Ovary (tissue), 9 donors: ENCODE results near the gene EFHB. TPM values are rescaled to one million over a fixed set of nuclear protein-coding genes. Genes with fewer than 3 reads are reported as not detected.
A peak's percentile ranks its signal among the peaks of the same experiment; 100 is the strongest.

ENCODE experiments used
- DNase-seq, 5 donors: peaks; one replicate each; pipeline ENCODE4 v3.0.0-alpha.2; 2019 to 2020
- H3K27ac ChIP-seq, 2 donors: fragments of 200-600 bp; one replicate each; pipeline versions ENCODE4 v1.5.1 to v1.8.0; 2019 to 2022
- H3K27me3 ChIP-seq: fragments of 200-600 bp; one replicate; pipeline ENCODE4 v1.8.0; 2022
- H3K36me3 ChIP-seq: fragments of 200-600 bp; sonication (generic); one replicate; pipeline ENCODE4 v1.5.1; 2019
- H3K4me1 ChIP-seq: one replicate; pipeline ENCODE4 v1.8.1; 2013; ENCODE audit warnings: mild to moderate bottlenecking, moderate library complexity; ENCODE audit not compliant: insufficient read depth
- H3K4me3 ChIP-seq: fragments of 200-600 bp; sonication (generic); one replicate; pipeline ENCODE4 v1.5.1; 2017
- H3K9me3 ChIP-seq, 2 donors: fragments of 200-600 bp in 1 of 2; sonication (generic) in 1 of 2; one replicate each; pipeline versions ENCODE4 v1.5.1 to v1.8.1; 2013 to 2019; ENCODE audit warnings: mild to moderate bottlenecking in 1 of 2, moderate library complexity in 1 of 2
- EP300 ChIP-seq: sonication (generic); formaldehyde crosslinking; IDR thresholded peaks from one replicate; pipeline ENCODE4 v1.6.1; 2017; ENCODE audit warnings: antibody characterized with exemption
- POLR2A ChIP-seq: fragments of 450-650 bp; IDR thresholded peaks from one replicate; pipeline ENCODE4 v1.6.1; 2017; ENCODE audit warnings: antibody characterized with exemption, mild to moderate bottlenecking, moderate library complexity
- WGBS, 3 donors: extraction: QIAGEN DNeasy Blood & Tissue Kit in 1 of 3; methylation state at CpG; one replicate each; pipeline versions ENCODE4 v1.1.5 to v1.1.7; 2013 to 2017; 5-methylcytosine and 5-hydroxymethylcytosine counted together
- intact Hi-C, 4 donors: fragments of 100-400 bp; cut with DNase I; formaldehyde crosslinking; loops; one replicate each; pipeline versions ENCODE4 v1.11.0 to v1.15.1; 2022 to 2023
- polyA plus RNA-seq, 2 donors: library from polyadenylated mRNA; stranded (reverse); fragments of 200-250 nt in 1 of 2; fragments of 350-450 nt in 1 of 2; fragmentation: Illumina TruSeq in 1 of 2; extraction: RNeasy Lipid Tissue Mini Kit (QIAGEN cat#74804) in 1 of 2; gene quantifications; one replicate each; pipeline ENCODE4 v1.2.3, GENCODE V29; 2013 to 2014
- total RNA-seq, 7 donors: library from RNA; depleted of rRNA in 2 of 7; stranded (reverse); fragments of >200 nt in 2 of 7; fragmentation: NEBNext Ultra II Directional in 3 of 7; extraction: Animal tissue kit (Norgen Biotek cat#: 25700) in 3 of 7; gene quantifications; one replicate each; pipeline versions ENCODE4 v1.1.0 to v1.2.4, GENCODE V29; 2016 to 2023
- TF ChIP-seq, protein P1 (sequence below), 3 donors: fragments of 450-650 bp in 2 of 3; fragments of 200-600 bp in 1 of 3; IDR thresholded peaks; one replicate each; pipeline versions ENCODE4 v1.5.1 to v1.8.0; 2016 to 2022; ENCODE audit warnings: antibody characterized with exemption in 3 of 3, mild to moderate bottlenecking in 1 of 3
- donor health status: DM: no; HTN: no; CAD: no; lungs with moderate emphysema.
- donor health status: DM: no; HTN: no; CAD: no.
- donor health status: Bipolar disorder and iron deficiency.
- donor health status: DM: yes; HTN: yes; CAD: no.
- donor health status: DM: no; HTN: no; CAD: no.
- donor health status: DM: yes; HTN: yes; CAD: no.

The EFHB gene
- total and polyA plus RNA-seq, 9 donors: 0.42 to 9.2 (median 2.2) TPM

DNA sequence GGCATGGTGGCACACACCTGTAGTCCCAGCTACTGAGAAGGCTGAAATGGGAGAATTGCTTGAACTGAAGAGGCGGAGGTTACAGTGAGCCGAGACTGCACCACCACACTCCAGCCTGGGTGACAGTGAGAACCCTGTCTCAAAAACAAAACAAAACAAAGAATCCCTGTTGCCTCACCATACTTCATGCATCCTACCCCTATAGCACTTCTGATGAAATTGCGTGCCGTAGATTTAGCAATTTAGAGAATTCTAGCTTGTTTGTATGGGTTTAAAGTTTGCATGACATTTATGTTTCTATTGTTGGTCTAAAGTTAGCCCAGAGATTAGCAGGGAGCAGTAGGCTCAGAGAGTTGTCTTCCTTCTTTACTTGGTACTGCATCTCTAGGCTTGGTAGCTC lies 20.7 kb upstream of the EFHB start:
- no peak for DNase-seq
- Histone ChIP-seq H3K27ac (no peak overlapping the region), H3K4me3 (no peak overlapping the region), H3K4me1 (peaks cover 10% of the 10 kb centered on the region), H3K36me3 (no peaks in the 10 kb centered on the region), H3K27me3 (no peaks in the 10 kb centered on the region), H3K9me3 (no peaks in the 10 kb centered on the region)
- intact Hi-C loops: loop anchor here in 1 of 4 donors (5.0 kb wide), 1 partner anchor 223 kb away; no protein-coding TSS in a partner anchor
- TF ChIP-seq POLR2A (no peak), EP300 (no peak)
- TF ChIP-seq, protein P1, sequence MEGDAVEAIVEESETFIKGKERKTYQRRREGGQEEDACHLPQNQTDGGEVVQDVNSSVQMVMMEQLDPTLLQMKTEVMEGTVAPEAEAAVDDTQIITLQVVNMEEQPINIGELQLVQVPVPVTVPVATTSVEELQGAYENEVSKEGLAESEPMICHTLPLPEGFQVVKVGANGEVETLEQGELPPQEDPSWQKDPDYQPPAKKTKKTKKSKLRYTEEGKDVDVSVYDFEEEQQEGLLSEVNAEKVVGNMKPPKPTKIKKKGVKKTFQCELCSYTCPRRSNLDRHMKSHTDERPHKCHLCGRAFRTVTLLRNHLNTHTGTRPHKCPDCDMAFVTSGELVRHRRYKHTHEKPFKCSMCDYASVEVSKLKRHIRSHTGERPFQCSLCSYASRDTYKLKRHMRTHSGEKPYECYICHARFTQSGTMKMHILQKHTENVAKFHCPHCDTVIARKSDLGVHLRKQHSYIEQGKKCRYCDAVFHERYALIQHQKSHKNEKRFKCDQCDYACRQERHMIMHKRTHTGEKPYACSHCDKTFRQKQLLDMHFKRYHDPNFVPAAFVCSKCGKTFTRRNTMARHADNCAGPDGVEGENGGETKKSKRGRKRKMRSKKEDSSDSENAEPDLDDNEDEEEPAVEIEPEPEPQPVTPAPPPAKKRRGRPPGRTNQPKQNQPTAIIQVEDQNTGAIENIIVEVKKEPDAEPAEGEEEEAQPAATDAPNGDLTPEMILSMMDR (IDR thresholded peaks at IDR 0.05): no peak
- whole genome bisulfite sequencing, 3 donors: 95 to 98% (median 97%) methylated on average over 4 of the region's 4 CpGs

DNA sequence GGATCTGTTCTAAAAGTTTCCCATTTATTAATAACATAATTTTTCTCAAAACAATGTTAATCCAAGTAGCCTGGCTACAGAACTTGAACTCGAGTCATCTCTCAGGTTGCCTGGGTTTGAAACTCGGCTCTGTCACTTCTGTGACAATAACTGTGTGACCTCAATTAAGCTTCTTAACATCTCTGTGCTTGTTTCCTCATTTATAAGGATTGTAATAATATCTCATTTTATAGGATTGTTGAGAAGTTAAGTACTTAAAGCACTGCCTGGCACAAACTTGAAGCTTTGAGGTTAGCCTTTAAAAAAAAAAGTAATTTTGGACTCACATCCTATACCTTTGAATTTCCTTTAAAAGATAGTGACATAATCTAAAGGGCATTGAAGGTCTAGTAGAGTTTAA lies 16.3 kb upstream of the EFHB start:
- no peak for DNase-seq
- WGBS, 3 donors: 84 to 96% (median 91%) methylated on average over 2 of the region's 2 CpGs
- Histone ChIP-seq H3K4me3 (no peak overlapping the region), H3K4me1 (peaks cover 5% of the 10 kb centered on the region), H3K36me3 (no peaks in the 10 kb centered on the region), H3K27ac (no peak overlapping the region), H3K27me3 (no peaks in the 10 kb centered on the region), H3K9me3 (no peaks in the 10 kb centered on the region)
- TF ChIP-seq POLR2A: no peak
- TF ChIP-seq, protein P1 (IDR thresholded peaks at IDR 0.05): no peak
- TF ChIP-seq EP300: no peak
- intact Hi-C loops: loop anchor here in 1 of 4 donors (5.0 kb wide), 1 partner anchor 227 kb away; no protein-coding TSS in a partner anchor

DNA sequence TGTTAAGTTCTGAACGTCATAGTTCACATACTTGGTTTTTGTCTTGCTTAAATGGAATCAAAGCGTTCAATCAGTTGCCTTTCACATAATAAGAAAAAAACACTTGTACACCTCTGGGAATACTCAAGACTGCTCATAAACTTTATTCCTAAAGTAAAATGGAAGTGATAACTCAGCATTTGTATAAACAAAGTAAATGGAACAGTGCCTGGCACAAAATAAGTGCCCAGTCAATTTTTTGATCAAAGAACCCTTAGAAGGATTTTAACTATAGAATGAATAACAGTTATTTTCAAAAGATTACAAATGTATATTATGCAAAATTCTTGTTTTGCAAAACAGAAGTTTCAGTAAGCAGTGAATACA lies 14.2 kb upstream of the EFHB start:
- 0 to 1% (median 1%) methylated on average over 2 of the region's 2 CpGs for WGBS, 3 donors
- H3K27me3 ChIP-seq: no peaks in the 10 kb centered on the region
- no peaks in the 10 kb centered on the region for H3K9me3 ChIP-seq
- H3K4me3 ChIP-seq: peak overlapping the region; percentile 94
- no peaks in the 10 kb centered on the region for H3K36me3 ChIP-seq
- intact Hi-C loops: loop anchor here in 3 of 4 donors (5.0 to 10.0 kb wide), 3 partner anchors 87 to 237 kb away; partner anchors contain the start of genes KAT2B (in 1 of the 3) and SGO1 (in 1 of the 3)
- peaks cover 4% of the 10 kb centered on the region for H3K4me1 ChIP-seq
- no peak for TF ChIP-seq EP300
- TF ChIP-seq POLR2A: no peak
- TF ChIP-seq, protein P1 (IDR thresholded peaks at IDR 0.05): no peak
- DNase-seq: no peak
- H3K27ac ChIP-seq: peak overlapping the region in 1 of 2 donors; percentile 92

DNA sequence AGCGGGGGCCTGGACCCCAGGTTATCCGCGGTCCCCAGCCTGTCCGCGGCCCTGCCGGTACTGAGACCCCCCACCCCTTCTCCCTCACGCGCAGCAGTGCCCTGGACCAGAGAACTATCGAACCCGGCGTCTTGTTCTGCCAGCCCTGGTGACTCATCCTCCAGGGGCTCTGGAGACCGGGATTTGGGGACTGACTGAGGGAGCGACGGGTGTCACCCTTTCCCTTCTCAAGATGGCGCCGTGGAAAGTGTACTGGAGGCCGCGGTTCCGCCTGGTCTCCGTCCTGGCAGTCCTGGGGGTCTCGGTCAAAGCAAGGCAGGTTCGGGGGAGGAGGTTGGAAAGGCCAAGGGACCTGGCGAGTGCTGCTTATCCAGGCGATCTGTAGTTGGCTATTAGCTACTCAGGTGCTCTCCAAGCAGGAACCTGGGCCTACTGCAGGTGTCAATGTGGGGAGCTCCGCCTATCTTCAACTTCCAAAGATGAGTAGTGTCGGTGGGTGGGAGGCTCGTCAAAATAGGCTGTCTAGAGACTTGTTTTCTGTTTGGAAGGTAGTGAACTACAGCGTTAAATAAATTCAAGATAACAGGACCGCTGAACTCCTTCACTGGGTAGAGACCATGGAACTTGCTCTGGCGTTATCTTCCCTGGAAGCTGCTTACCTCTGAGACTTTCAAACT lies 13.7 kb upstream of the EFHB start:
- intact Hi-C loops: loop anchor here in 3 of 4 donors (1.0 to 10.0 kb wide), 4 partner anchors 87 to 237 kb away; partner anchors contain the start of genes KAT2B (in 2 of the 3) and SGO1 (in 1 of the 3)
- DNase-seq: peak in 2 of 5 donors; percentile 41 to 53
- 0 to 1% (median 1%) methylated on average over 16 to 30 of the region's 30 CpGs for WGBS, 3 donors
- Histone ChIP-seq H3K4me3 (peak overlapping the region; percentile 94), H3K9me3 (no peaks in the 10 kb centered on the region), H3K27me3 (no peaks in the 10 kb centered on the region), H3K36me3 (no peaks in the 10 kb centered on the region), H3K27ac (peak overlapping the region; percentile 92 to 96), H3K4me1 (peaks cover 4% of the 10 kb centered on the region)
- TF ChIP-seq, protein P1 (IDR thresholded peaks at IDR 0.05): no peak
- TF ChIP-seq POLR2A: no peak
- TF ChIP-seq EP300: no peak
